ENCODE results near the gene TNS1. TPM values are rescaled to one million over a fixed set of nuclear protein-coding genes. Genes with fewer than 3 reads are reported as not detected.

The TNS1 gene
- total RNA-seq, 1 experiment from 2014 or later = 0.49 TPM

- ATAC-seq (no peak), DNase-seq (ENCODE audit: low read depth, low spot score) (no peak)
- Histone ChIP-seq H3K27me3 (ENCODE audit: control insufficient read depth, insufficient read depth, low read length) (no peaks in the 10 kb centered on the region), H3K36me3 (ENCODE audit: control insufficient read depth, insufficient read depth, low read length) (no peaks in the 10 kb centered on the region), H3K4me3 (ENCODE audit: low read depth in 2 of 2, low read length in 2 of 2) (no peak overlapping the region), H3K4me1 (ENCODE audit: control insufficient read depth, insufficient read depth, low read length) (no peaks in the 10 kb centered on the region), H3K27ac (ENCODE audit: low read length) (no peak overlapping the region), H3K9me3 (ENCODE audit: control insufficient read depth, insufficient read depth, low read depth, low read length) (no peaks in the 10 kb centered on the region)
- CTCF ChIA-PET = no interaction called here
- no peak for TF ChIP-seq POLR2AphosphoS5 (IDR thresholded peaks at IDR 0.05; ENCODE audit: low read depth, low read length)
- in situ Hi-C loops (cut with HindIII; ENCODE audit: low pct_unique_long_range_greater_than_20kb, low sequenced_read_pairs) (no loop called here), intact Hi-C loops (cut with micrococcal nuclease; ENCODE audit: unreplicated experiment) (no loop called here)
- POLR2A ChIA-PET = no interaction called here
- no TSS peak for BruUV-seq (replicated peaks)
Observed at GRCh38 chr2:217868911-217869334, 133.9 kb downstream of the TNS1 start.

GRCh38 chr2:217868265-217868892 lies 134.4 kb downstream of the TNS1 start:
- POLR2A ChIA-PET = no interaction called here
- TF ChIP-seq POLR2AphosphoS5 (IDR thresholded peaks at IDR 0.05; ENCODE audit: low read depth, low read length) (no peak), SIN3A (IDR thresholded peaks at IDR 0.05; ENCODE audit: borderline replicate concordance, insufficient read depth, low read depth, low read length) (no peak), CTCF (IDR thresholded peaks at IDR 0.05) (no peak), REST (IDR thresholded peaks at IDR 0.05; ENCODE audit: insufficient read depth in 1 of 2, low read depth in 2 of 2, low read length in 1 of 2) (no peak), TCF7L2 (IDR thresholded peaks at IDR 0.05; ENCODE audit: low read depth, low read length) (no peak)
- H3K4me3 ChIP-seq (ENCODE audit: low read depth in 2 of 2, low read length in 2 of 2) = no peak overlapping the region
- no peak overlapping the region for H3K27ac ChIP-seq (ENCODE audit: low read length)
- no TSS peak for BruUV-seq (replicated peaks)
- DNase-seq (ENCODE audit: low read depth, low spot score) (no peak), ATAC-seq (no peak)
- intact Hi-C loops (cut with micrococcal nuclease; ENCODE audit: unreplicated experiment) = no loop called here
- H3K9me3 ChIP-seq (ENCODE audit: control insufficient read depth, insufficient read depth, low read depth, low read length) = no peaks in the 10 kb centered on the region
- H3K27me3 ChIP-seq (ENCODE audit: control insufficient read depth, insufficient read depth, low read length) = no peaks in the 10 kb centered on the region
- no peaks in the 10 kb centered on the region for H3K4me1 ChIP-seq (ENCODE audit: control insufficient read depth, insufficient read depth, low read length)
- CTCF ChIA-PET = no interaction called here
- in situ Hi-C loops (cut with HindIII; ENCODE audit: low pct_unique_long_range_greater_than_20kb, low sequenced_read_pairs) = no loop called here
- no peaks in the 10 kb centered on the region for H3K36me3 ChIP-seq (ENCODE audit: control insufficient read depth, insufficient read depth, low read length)

GRCh38 chr2:217866457-217866856 lies 136.3 kb downstream of the TNS1 start:
- BruUV-seq (replicated peaks) = no TSS peak
- no peak overlapping the region for H3K27ac ChIP-seq (ENCODE audit: low read length)

More at GRCh38 chr2:217866457-217866856, 136.3 kb downstream of the TNS1 start:
- Histone ChIP-seq H3K36me3 (ENCODE audit: control insufficient read depth, insufficient read depth, low read length) (no peaks in the 10 kb centered on the region), H3K4me1 (ENCODE audit: control insufficient read depth, insufficient read depth, low read length) (no peaks in the 10 kb centered on the region), H3K9me3 (ENCODE audit: control insufficient read depth, insufficient read depth, low read depth, low read length) (no peaks in the 10 kb centered on the region), H3K4me3 (ENCODE audit: low read depth in 2 of 2, low read length in 2 of 2) (no peak overlapping the region), H3K27me3 (ENCODE audit: control insufficient read depth, insufficient read depth, low read length) (no peaks in the 10 kb centered on the region)
- DNase-seq (ENCODE audit: low read depth, low spot score) = no peak
- TF ChIP-seq CTCF (IDR thresholded peaks at IDR 0.05) = no peak
- no peak for ATAC-seq
- in situ Hi-C loops (cut with HindIII; ENCODE audit: low pct_unique_long_range_greater_than_20kb, low sequenced_read_pairs) = no loop called here
- intact Hi-C loops (cut with micrococcal nuclease; ENCODE audit: unreplicated experiment) = no loop called here
- POLR2A ChIA-PET = no interaction called here
- CTCF ChIA-PET = no interaction called here

Data from Panc1 (cell line).